Progenitor cell of endocrine pancreas (in vitro differentiated cells): Measurements from ENCODE around the gene MTHFD1. TPM values are rescaled to one million over a fixed set of nuclear protein-coding genes. Genes with fewer than 3 reads are reported as not detected.

Experiments
- DNase-seq: peaks from one replicate; pipeline ENCODE4 v3.0.0; 2021; ENCODE audit warnings: low spot score; ENCODE audit not compliant: unreplicated experiment
- H3K27ac Mint-ChIP-seq: 2 replicates; pipeline ENCODE4 v1.8.0; 2021; ENCODE audit warnings: mild to moderate bottlenecking, moderate library complexity, mixed read lengths
- H3K27me3 Mint-ChIP-seq: 2 replicates; pipeline ENCODE4 v1.8.0; 2021; ENCODE audit warnings: mixed read lengths
- H3K36me3 Mint-ChIP-seq: 2 replicates; pipeline ENCODE4 v1.8.0; 2022; ENCODE audit warnings: mixed read lengths; ENCODE audit not compliant: insufficient read depth
- H3K4me1 Mint-ChIP-seq: 2 replicates; pipeline ENCODE4 v1.8.0; 2021; ENCODE audit warnings: low read depth, mixed read lengths
- H3K4me3 Mint-ChIP-seq: 2 replicates; pipeline ENCODE4 v1.8.0; 2021; ENCODE audit warnings: low read depth, mild to moderate bottlenecking, moderate library complexity, mixed read lengths
- H3K9me3 Mint-ChIP-seq: 2 replicates; pipeline ENCODE4 v1.8.0; 2021; ENCODE audit warnings: low read depth, mixed read lengths
- CTCF ChIP-seq: fragments of 200-600 bp; sonication (generic); IDR thresholded peaks from one replicate; pipeline ENCODE4 v1.5.0; 2021; ENCODE audit warnings: antibody characterized with exemption, mild to moderate bottlenecking; ENCODE audit not compliant: unreplicated experiment
- total RNA-seq: library from RNA; stranded (reverse); gene quantifications from 2 replicates; pipeline ENCODE4 v1.2.1, GENCODE V29; 2021

Gene MTHFD1
- total RNA-seq, 1 donor from 2014 or later: 70.3 TPM

- Mint-ChIP-seq H3K36me3 (no peaks in the 10 kb centered on the region), H3K27me3 (no peaks in the 10 kb centered on the region), H3K27ac (peak overlapping the region; percentile 100), H3K4me1 (peaks cover 40% of the 10 kb centered on the region), H3K4me3 (peak overlapping the region; percentile 77), H3K9me3 (no peaks in the 10 kb centered on the region)
- no peak for TF ChIP-seq CTCF
- peak; percentile 62 for DNase-seq
Observed at GRCh38 chr14:64504897-64505794, 117.0 kb downstream of the MTHFD1 start.

- peaks cover 37% of the 10 kb centered on the region for H3K4me1 Mint-ChIP-seq
- peak overlapping the region; percentile 22 for H3K4me3 Mint-ChIP-seq
- H3K9me3 Mint-ChIP-seq: no peaks in the 10 kb centered on the region
- no peak for TF ChIP-seq CTCF
- DNase-seq: no peak
- H3K27ac Mint-ChIP-seq: no peak overlapping the region
- H3K27me3 Mint-ChIP-seq: no peaks in the 10 kb centered on the region
- H3K36me3 Mint-ChIP-seq: no peaks in the 10 kb centered on the region
Observed at GRCh38 chr14:64506721-64507120, 118.6 kb downstream of the MTHFD1 start.

- Mint-ChIP-seq H3K4me3 (no peak overlapping the region), H3K4me1 (peaks cover 29% of the 10 kb centered on the region), H3K36me3 (no peaks in the 10 kb centered on the region), H3K27me3 (no peaks in the 10 kb centered on the region), H3K27ac (no peak overlapping the region), H3K9me3 (no peaks in the 10 kb centered on the region)
- TF ChIP-seq CTCF: no peak
- DNase-seq: no peak
Observed at GRCh38 chr14:64507376-64508156, 119.4 kb downstream of the MTHFD1 start.

- Mint-ChIP-seq H3K27me3 (no peaks in the 10 kb centered on the region), H3K4me1 (peaks cover 25% of the 10 kb centered on the region), H3K9me3 (no peaks in the 10 kb centered on the region), H3K36me3 (no peaks in the 10 kb centered on the region), H3K27ac (no peak overlapping the region), H3K4me3 (no peak overlapping the region)
- TF ChIP-seq CTCF: no peak
- no peak for DNase-seq
Observed at GRCh38 chr14:64508215-64508776, 120.1 kb downstream of the MTHFD1 start.

GRCh38 chr14:64509036-64509435, 120.9 kb downstream of the MTHFD1 start:
- no peaks in the 10 kb centered on the region for H3K9me3 Mint-ChIP-seq
- no peak overlapping the region for H3K4me3 Mint-ChIP-seq
- no peak overlapping the region for H3K27ac Mint-ChIP-seq
- no peak for TF ChIP-seq CTCF
- peaks cover 27% of the 10 kb centered on the region for H3K4me1 Mint-ChIP-seq
- DNase-seq: no peak
- no peaks in the 10 kb centered on the region for H3K36me3 Mint-ChIP-seq
- H3K27me3 Mint-ChIP-seq: no peaks in the 10 kb centered on the region
